IPS-NIHi11 (cell line): ENCODE results near the gene SORL1.
A peak's percentile ranks its signal among the peaks of the same experiment; 100 is the strongest.

Source experiments
- DNase-seq: peaks from one replicate; pipeline ENCODE4 v3.0.0; 2012; ENCODE audit warnings: mixed read lengths, low spot score

Gene SORL1

DNA sequence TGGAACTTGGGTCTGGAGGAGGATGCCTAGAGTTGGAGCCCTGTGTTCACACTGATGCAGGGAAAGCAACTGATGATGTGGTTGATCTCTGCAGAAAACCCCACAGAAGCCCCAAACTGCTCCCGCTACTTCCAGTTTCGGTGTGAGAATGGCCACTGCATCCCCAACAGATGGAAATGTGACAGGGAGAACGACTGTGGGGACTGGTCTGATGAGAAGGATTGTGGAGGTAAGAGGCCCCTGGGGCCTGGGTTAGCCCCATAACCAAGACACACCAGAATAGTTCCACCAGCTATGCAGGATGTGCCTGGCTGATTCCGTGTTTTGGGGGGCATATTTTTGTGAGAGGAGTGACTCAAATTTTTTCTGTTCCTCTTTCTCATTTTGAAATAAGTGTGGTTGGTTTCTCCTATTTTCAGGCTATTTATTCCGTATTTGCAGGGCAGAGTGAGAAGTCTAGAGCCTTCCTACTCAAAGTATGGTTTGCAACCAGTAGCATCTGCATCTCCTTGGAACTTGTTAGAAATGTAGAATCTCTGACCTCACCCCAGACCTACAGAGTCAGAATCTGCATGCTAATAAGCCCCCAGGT is 137.9 kb downstream of the SORL1 start:
- DNase-seq = no peak

DNA sequence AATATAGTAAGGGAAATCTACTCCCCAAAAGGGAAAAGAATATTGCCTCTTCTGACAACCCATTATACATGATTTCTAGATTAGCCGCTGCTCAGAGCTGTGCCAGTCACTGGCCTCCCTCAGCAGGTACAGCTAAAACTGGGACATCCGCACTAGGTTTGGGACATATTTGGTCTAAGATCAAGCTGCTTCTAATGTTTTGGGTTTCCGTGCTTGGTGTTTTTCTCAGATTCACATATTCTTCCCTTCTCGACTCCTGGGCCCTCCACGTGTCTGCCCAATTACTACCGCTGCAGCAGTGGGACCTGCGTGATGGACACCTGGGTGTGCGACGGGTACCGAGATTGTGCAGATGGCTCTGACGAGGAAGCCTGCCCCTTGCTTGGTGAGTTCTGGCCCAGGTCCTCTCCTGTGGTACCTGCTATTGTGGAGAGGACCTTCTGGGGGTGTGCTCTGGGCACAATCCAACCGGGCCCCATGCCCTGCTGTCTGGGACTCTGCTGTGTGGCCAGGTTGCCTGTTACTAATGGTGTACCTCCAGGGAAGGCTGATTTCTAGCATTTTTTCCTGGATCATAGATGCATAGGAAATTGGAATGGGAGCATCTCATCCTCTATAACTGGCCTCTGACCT is 138.8 kb downstream of the SORL1 start:
- no peak for DNase-seq

DNA sequence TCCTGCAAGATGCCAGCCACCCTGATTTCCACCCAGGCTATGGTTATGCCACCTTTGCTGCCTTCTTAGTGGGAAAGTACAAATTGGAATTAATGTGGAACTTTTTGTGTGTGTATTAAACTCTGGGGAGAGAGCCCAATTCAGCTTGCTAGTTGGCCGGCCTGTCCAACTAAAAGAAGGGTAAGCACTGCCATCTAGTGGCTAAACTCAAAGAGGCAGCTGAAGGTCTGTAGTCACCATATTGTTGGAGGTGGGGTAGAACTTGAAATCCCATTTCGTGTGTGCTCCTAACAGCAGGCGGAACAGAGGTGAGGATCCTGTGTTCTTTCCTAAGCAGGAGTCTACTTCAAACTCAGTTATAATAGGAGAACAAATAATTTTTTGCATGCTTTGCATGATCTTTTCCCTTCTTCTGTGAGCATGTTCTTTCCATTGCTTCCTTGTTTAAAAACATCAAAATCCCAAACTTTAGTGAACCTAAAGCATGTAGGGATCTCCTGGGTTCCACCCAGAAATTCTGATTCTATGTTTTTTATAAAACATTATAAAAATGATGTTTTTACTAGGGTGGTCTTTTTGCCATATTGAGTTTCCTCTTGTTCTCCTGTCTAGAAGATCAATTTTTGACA is 139.4 kb downstream of the SORL1 start:
- DNase-seq = peak; percentile 86

DNA sequence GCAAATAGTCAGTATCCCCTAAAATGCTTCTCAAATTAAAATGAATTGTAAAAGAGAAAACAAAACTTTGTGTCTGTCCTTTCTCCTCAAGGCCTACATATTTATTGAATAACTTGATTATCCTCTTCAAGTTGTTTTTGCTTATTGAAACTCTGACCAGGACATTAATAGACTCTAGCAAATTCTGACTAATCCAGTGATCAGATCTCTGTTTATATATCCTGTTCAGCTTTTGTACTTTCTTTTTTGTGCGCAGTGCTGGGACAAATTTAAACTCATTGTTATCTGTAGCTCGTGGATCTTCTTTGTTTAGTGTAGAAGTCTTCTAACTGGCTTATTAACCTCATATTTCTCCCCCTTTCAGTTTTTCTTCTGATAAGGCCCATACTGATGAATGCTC is 140.6 kb downstream of the SORL1 start:
- DNase-seq = no peak

DNA sequence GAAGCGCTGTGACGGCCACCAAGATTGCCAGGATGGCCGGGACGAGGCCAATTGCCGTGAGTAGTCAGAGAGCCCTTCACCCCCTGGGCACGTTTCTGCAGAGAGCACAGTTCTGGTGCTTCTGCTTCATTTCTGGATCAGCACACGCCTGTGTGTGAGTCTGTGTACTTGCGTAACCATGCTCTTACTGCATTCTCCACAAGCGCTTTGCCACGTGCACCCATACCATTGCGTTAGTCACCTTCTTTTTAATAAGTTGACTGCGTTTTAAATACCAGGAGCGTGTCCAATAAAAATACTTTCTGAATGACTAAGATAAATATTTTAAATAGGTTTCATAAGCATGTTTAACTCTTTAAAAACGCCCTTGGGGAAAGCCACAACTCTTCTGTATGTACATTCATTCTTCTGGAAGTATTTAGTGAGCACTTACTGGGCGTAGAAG is 143.6 kb downstream of the SORL1 start:
- DNase-seq = no peak

DNA sequence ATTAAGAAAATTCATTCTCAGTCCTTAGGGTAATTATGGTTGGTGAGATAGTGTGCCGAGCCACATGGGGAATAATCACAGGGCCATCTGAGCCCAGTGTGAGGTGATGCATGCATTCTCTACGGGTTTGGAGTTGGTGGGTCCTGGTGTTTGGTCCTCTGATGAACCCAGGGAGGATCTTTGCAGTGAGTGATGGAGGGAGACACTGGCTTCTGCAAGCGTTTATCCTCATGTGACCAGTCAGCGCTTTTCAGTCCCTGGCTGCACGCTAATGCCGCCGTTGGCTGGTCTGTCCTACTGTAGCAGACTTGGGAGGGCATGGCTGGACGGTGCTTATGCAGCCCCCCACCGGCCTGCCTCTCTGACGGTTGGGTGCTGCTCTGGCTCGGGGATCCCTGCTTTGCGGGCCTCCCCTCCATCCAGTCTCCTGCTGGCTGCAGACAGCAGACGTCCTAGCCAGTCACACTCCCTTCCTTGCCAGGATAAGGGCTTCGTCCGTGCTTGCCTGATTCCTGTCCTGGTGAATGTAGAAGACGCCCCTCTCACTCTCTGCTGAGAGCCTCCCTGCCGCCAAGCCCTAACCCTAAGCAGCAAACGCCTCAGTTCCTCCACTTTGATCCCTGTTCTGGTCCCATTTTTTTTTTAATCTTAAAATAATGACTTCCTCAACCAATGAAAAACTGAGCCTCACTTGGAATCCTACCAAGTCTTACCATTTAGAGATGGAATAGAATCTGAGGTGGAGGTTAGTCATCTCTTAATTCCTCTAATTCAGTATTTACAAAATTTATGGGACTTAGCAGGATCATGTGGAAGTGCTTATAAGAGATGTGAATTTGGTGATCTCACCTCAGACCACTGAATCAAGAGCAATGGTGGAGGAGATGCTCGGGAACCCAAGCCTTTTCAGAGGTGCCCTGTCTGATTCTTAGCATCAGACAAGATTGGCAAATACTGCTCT is 144.4 kb downstream of the SORL1 start:
- DNase-seq = no peak

DNA sequence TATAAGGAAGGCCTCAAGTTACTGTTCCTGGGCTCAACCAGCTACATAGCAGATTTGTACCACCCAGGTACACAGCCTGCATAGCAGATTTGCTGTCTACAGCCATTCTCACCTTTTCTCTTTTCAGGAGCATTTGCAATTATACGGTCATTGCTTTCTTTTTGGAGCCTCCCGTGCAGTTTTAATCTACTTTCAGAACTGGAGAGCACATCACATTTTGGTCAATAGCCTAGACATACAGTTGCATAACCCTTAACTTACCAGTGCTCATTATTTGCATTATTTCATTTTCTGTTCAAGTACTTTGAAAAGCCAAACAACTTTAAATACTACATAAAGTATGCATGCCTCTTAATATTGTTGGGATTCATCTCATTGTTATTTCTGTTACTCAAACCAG is 151.2 kb downstream of the SORL1 start:
- DNase-seq = no peak

DNA sequence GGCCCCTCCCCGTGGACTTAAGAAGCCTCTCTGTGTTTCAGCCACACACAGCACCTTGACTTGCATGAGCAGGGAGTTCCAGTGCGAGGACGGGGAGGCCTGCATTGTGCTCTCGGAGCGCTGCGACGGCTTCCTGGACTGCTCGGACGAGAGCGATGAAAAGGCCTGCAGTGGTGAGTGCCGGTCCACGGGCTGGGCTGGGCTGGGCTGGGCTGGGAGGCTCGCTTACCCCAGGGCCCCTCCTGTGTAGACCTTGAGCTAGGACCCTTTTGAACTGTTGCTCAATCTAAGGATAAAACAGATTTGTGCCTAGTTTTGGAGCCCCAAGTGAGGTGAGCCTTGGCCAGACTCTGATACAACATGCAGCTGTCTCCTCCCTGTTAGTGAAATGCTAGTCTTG is 152.0 kb downstream of the SORL1 start:
- DNase-seq = no peak

DNA sequence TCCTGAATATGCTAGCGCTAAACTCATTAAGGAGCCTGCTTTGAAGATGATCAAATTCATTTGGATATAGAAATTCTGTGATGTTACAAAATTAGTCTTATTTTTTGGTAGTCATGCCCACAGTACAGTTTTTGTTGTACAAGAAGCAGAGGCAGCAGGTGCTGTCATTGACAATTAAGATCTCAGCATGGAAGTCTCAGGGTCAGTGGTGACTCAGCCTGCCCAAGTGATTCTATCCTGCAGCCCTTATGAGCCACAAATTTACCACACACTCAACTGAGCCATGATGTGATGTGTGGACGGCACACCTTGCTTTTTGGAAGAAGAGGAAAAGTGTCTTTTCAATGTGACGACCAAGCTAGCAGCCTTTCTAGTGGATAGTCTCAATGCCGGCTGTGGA is 154.2 kb downstream of the SORL1 start:
- DNase-seq = no peak

DNA sequence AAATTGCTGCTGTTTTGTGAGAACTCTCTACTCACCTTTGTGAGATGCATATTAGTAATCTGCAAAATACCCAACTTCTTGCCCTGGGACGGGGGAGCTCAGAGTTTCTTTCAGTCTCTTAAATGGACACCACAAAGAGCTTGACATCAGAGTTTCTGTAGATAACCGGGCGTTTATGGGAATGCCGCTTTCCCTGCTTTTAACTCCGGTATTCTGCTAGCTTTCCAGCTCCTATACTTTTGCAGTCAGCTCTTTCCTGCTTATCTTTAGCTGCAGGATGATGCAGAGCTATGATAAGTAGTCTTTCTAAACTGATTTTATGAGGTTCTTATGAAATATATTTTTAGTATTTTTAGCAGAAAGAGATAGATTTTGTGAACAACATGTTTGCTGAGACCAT is 155.2 kb downstream of the SORL1 start:
- no peak for DNase-seq

DNA sequence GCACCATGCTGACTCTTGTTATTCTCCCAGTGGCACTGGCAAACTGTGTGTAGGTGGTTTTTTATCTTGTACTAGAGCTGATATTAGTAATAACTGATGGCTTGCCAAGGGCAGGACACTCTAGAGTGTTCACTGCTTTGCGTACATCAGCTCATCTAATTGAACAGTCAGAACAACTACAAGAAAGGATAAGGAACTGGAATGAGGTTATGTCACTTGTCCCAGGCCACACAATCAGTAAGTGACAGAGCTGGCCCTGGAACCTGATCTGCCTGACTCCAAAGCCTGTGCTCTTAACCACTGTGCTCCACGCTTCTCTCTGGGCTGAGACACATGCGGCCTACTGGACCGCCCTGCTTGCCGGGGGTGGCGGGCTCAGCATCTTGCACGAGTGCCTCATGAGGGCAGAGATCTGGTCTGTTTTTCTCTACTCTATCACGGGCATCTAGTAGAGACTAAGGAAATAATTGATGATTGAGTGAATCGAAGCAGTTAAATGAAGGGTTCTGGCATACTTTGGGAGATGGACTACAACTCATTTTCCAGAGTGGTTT is 156.5 kb downstream of the SORL1 start:
- DNase-seq = no peak

DNA sequence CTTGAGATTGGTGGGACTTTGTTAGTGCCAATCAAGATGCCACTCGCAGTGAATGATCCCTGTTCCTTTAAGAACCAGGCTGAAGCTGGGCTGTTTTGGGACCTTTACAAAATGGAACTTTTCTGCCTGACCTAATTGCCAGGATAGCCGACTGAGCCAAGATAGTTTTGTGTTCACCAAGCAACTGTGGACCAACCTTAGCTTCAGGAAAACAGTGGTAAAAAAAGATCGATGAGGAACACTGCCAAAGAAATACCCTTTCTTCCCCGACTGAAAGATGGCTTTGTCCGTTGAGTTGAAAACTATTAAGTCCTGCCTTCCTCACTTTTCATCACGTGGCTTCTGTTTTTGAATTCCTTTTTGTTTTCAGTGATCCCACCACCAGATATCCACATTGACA is 158.6 kb downstream of the SORL1 start:
- no peak for DNase-seq

DNA sequence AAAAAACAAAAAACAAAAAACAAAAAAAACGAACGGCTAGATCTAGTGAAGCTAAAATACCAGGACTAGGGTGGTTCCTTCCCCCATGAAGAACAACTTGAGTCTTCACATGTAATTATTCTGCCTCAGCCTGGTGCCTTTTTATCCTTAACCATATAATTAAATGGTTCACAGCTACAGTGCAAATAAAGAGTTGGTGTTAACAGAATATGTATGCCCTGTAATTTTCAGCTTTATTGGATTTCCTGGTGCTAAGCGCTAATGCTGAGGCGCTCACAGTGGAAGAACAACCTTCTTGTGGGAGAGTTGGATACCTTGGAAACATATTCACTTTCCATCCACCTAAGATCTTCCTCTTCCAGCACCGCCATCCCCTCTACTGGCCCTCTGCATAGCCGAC is 159.1 kb downstream of the SORL1 start:
- DNase-seq = no peak

DNA sequence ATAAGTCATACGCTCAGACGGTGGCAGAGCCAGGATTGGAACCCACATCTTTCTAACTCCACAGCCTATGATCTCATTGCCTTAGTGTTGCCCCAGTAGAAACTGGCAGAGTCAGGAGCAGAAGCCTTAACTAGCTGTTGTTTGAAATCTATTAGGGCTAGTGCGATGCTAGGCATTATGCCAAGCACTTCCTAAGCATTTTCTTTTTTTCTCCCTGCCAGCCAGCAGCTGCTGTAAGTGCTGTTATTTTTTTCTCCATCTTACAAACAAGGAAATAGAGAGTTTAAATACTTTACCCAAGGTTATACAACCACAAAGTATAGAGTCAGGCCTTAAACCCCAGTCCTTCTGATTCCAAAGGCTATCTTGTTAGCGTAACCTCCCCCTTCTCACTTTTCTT is 161.6 kb downstream of the SORL1 start:
- no peak for DNase-seq

DNA sequence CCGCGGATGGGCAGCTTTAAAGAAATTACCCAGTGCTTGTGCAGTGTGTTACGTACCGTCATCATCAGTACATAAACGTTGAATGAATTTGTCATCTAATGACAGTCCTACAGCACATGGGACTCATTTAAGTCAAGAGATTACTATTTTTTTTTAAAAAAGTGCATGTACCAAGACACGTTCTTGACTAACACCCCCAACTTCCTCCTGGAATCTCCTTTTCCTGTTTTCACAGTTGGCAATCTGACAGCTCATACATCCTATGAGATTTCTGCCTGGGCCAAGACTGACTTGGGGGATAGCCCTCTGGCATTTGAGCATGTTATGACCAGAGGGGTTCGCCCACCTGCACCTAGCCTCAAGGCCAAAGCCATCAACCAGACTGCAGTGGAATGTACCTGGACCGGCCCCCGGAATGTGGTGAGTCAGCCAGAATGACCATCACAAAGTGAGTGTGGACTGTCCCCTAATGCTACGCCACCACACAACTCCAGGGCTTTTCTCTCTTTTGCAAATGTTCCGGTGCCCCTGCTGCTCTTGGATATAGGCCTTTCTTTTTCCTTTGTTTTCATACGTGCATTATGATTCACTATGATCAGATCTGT is 162.6 kb downstream of the SORL1 start:
- DNase-seq = peak; percentile 32

DNA sequence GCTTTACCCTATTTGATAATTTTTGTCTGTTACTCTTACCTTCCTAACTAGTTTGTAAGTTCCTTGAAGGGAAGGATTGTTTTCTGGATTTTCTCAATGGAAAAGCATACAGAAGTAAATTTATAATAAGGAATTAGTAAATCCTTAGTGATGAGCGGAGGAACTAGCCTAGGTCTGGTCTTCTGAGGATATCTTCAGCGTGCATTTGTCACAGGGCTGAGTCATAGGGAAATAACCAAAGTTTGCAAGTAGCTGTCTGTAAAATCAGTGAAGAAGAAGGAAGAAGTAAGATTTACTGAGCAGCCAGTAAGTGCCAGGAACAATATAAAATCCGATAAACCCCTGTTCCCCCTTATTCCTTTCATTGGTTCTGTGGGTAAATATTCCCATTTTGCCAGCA is 163.4 kb downstream of the SORL1 start:
- DNase-seq = no peak

DNA sequence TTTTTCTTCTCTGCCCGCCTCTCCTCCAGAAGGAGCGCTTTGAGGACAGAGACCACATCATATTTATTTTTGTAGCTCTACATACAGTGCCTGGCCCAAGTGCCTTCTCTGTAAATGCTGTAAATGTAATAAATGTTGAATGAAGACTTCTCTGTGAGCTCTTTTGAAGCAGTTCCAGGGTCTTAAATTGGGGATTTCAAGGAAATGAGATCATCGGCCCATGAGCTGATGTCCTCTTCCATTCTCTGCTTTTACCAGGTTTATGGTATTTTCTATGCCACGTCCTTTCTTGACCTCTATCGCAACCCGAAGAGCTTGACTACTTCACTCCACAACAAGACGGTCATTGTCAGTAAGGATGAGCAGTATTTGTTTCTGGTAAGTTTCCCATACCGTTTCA is 166.4 kb downstream of the SORL1 start:
- DNase-seq = no peak

DNA sequence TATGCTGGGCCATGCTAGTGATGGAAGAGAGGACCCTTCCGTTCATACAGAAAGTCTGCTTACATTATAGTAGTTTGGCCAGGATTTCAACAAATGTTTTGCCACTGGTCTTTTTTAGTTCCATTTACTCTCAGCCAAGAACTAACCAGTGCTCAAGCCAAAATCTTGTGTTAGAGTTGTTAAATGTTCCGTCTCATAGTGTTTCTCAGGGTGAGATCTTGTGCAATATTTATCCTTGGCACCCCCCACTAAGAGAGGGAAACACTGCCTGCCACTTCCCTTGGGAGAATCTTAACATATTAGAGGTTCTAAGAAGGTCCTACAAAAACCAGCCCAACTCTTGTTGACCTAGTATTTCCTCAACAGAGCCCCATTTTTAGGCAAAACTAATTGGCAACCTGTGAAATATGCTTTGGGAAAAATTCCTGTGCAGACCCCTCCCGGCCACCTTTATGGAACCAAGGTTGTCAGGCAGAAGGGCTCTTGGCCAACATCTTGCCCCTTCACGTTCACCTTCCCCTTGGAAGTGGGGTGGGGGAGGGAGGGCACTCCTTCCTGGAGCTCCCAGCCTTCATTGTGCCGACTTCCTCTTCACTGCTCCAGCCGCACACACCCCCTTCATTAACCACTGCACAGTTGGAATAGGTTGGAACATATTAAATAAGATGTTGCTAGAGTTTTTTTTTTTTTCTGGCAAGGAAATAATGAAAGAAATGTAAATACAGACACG is 173.8 kb downstream of the SORL1 start:
- no peak for DNase-seq

DNA sequence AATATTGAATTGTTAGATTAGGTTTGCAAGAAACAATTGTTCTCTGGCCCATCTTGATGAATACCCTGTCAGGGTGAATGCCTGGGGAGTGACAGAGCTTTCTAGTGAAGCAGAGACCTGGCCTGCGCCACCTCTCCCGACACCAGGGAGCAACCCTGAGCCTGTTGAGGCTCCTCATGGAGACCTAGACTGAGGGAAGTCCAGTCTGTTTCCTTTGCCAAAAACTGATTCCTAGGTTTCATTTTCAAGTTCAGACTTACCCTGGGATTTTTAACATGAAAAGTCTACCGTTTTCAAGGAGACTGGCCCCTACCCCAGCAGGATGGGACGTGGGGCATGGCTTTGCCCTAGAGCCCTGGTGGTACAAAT is 174.4 kb downstream of the SORL1 start:
- DNase-seq = no peak

DNA sequence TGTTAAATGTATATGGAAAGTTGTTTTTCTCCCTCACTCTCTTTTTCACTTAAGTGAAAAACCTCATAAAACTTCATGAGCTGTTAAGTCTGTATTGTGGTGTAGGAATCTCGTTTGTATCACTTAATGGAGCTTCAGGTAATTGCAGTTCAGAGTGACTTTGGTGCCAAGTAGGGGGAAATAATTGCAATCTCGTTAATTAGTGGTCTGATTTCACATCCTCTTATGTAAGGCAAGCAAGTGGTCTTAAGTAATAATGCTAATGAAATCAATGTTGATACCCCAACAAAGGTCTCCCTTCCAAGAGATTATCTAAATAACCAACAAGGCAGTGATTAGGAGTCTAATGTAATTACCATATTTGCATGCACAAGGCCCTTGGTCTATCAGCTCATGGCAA is 174.9 kb downstream of the SORL1 start:
- no peak for DNase-seq

DNA sequence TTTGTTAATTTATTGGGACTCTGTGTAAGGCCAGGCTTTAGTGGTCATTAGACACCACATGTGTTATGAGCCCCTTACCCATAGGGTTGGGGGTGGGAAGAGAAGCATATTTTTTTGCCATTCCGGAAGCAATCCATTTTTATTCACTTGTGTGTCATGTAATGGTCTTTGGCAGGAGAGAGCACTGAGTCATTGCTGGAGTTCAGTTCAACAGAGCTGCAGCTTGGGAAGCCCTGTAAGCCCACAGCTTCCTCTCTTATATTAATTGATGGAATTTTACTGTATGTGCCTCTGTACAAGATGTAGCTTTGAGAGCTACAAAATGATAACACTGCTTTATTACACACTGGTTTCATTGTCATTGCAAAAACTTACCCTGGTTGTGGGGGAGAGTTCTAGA is 177.9 kb downstream of the SORL1 start:
- no peak for DNase-seq
